NCI-H2081 treated with DMSO at 0.1 percent for 48 hours (cell line): ENCODE results near the gene DNAJC15.

Experiments used
- DNase-seq: peaks from one replicate; lab custom pipeline; 2025; lab: John Stamatoyannopoulos, UW

Gene DNAJC15

GRCh38 chr13:43127103-43127798 lies 103.9 kb downstream of the DNAJC15 start:
- no peak for DNase-seq

GRCh38 chr13:43127827-43128226 lies 104.4 kb downstream of the DNAJC15 start:
- DNase-seq: no peak

GRCh38 chr13:43128504-43128961 lies 105.1 kb downstream of the DNAJC15 start:
- no peak for DNase-seq

- no peak for DNase-seq
Observed at GRCh38 chr13:43129066-43129465, 105.7 kb downstream of the DNAJC15 start.

GRCh38 chr13:43129511-43130110 lies 106.2 kb downstream of the DNAJC15 start:
- DNase-seq: no peak

- DNase-seq: no peak
Observed at GRCh38 chr13:43132257-43132656, 108.9 kb downstream of the DNAJC15 start.

GRCh38 chr13:43132911-43133310 lies 109.5 kb downstream of the DNAJC15 start:
- no peak for DNase-seq

- no peak for DNase-seq
Observed at GRCh38 chr13:43133792-43134191, 110.4 kb downstream of the DNAJC15 start.

GRCh38 chr13:43134868-43135267 lies 111.5 kb downstream of the DNAJC15 start:
- DNase-seq: no peak

- no peak for DNase-seq
Observed at GRCh38 chr13:43135516-43135915, 112.1 kb downstream of the DNAJC15 start.

GRCh38 chr13:43136920-43137575 lies 113.7 kb downstream of the DNAJC15 start:
- no peak for DNase-seq

- no peak for DNase-seq
Observed at GRCh38 chr13:43139211-43139610, 115.8 kb downstream of the DNAJC15 start.

- no peak for DNase-seq
Observed at GRCh38 chr13:43139921-43140320, 116.5 kb downstream of the DNAJC15 start.

GRCh38 chr13:43140985-43141384 lies 117.6 kb downstream of the DNAJC15 start:
- DNase-seq: no peak

- no peak for DNase-seq
Observed at GRCh38 chr13:43141685-43142084, 118.3 kb downstream of the DNAJC15 start.

- DNase-seq: no peak
Observed at GRCh38 chr13:43143591-43143990, 120.2 kb downstream of the DNAJC15 start.

- no peak for DNase-seq
Observed at GRCh38 chr13:43145534-43146196, 122.3 kb downstream of the DNAJC15 start.

- no peak for DNase-seq
Observed at GRCh38 chr13:43146400-43146799, 123.0 kb downstream of the DNAJC15 start.

GRCh38 chr13:43150369-43151207 lies 127.2 kb downstream of the DNAJC15 start:
- DNase-seq: no peak

GRCh38 chr13:43153436-43154090 lies 130.2 kb downstream of the DNAJC15 start:
- no peak for DNase-seq

- DNase-seq: no peak
Observed at GRCh38 chr13:43154156-43154651, 130.8 kb downstream of the DNAJC15 start.
